Ishikawa (cell line): Measurements from ENCODE around the gene FAM229B.

Experiments used
- CEBPB ChIP-seq: IDR thresholded peaks from 2 replicates; pipeline ENCODE4 v1.6.1; 2012
- CREB1 ChIP-seq: IDR thresholded peaks from 2 replicates; pipeline ENCODE4 v1.6.1; 2012; ENCODE audit warnings: low read depth
- EGR1 ChIP-seq: IDR thresholded peaks from 2 replicates; pipeline ENCODE4 v1.6.1; 2012
- EP300 ChIP-seq: IDR thresholded peaks from 2 replicates; pipeline ENCODE4 v1.6.1; 2012; ENCODE audit warnings: borderline replicate concordance
- FOXM1 ChIP-seq: IDR thresholded peaks from 2 replicates; pipeline ENCODE4 v1.6.1; 2012; ENCODE audit warnings: low read depth, borderline replicate concordance
- NFIC ChIP-seq: IDR thresholded peaks from 2 replicates; pipeline ENCODE4 v1.6.1; 2012
- RAD21 ChIP-seq: IDR thresholded peaks from 2 replicates; pipeline ENCODE4 v1.6.1; 2012; ENCODE audit warnings: low read depth
- TAF1 ChIP-seq: IDR thresholded peaks from 2 replicates; pipeline ENCODE4 v1.6.1; 2012; ENCODE audit warnings: low read depth, mild to moderate bottlenecking
- TCF12 ChIP-seq: IDR thresholded peaks from 2 replicates; pipeline ENCODE4 v1.6.1; 2012; ENCODE audit warnings: low read depth
- TEAD4 ChIP-seq: IDR thresholded peaks from 2 replicates; pipeline ENCODE4 v1.6.1; 2012
- YY1 ChIP-seq: IDR thresholded peaks from 2 replicates; pipeline ENCODE4 v1.6.1; 2012; ENCODE audit warnings: low read depth
- ZBTB7A ChIP-seq: IDR thresholded peaks from 2 replicates; pipeline ENCODE4 v1.6.1; 2012; ENCODE audit warnings: low read depth
- TF ChIP-seq, protein P1 (sequence below): IDR thresholded peaks from 2 replicates; pipeline ENCODE4 v1.6.1; 2012; ENCODE audit warnings: low read depth, mild to moderate bottlenecking
- TF ChIP-seq, protein P2 (sequence below): IDR thresholded peaks from 2 replicates; pipeline ENCODE4 v1.6.1; 2012
- TF ChIP-seq, protein P3 (sequence below): IDR thresholded peaks from 2 replicates; pipeline ENCODE4 v1.6.1; 2012

The FAM229B gene

DNA sequence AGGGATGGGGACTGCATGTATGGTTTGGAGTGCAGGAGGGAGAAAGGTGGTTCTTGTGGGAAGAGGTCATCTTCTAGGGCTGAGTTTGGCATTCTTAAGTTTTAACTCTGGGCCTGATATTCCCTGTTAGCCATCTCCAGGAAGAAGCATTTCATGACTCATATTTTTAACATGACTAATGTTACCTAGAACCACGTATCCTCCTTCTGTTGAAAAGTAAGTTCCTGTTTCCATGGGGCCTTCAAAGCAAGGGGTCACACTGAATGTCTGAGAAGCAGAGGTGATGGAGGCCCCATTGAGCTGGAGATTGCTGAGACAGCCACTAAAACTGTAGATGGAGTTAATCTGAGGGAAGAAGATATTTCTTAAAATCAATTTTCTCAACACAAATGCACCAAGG, 30.2 kb downstream of the FAM229B start:
- TF ChIP-seq FOXM1 = no peak
- no peak for TF ChIP-seq CEBPB
- no peak for TF ChIP-seq ZBTB7A
- TF ChIP-seq, protein P1, sequence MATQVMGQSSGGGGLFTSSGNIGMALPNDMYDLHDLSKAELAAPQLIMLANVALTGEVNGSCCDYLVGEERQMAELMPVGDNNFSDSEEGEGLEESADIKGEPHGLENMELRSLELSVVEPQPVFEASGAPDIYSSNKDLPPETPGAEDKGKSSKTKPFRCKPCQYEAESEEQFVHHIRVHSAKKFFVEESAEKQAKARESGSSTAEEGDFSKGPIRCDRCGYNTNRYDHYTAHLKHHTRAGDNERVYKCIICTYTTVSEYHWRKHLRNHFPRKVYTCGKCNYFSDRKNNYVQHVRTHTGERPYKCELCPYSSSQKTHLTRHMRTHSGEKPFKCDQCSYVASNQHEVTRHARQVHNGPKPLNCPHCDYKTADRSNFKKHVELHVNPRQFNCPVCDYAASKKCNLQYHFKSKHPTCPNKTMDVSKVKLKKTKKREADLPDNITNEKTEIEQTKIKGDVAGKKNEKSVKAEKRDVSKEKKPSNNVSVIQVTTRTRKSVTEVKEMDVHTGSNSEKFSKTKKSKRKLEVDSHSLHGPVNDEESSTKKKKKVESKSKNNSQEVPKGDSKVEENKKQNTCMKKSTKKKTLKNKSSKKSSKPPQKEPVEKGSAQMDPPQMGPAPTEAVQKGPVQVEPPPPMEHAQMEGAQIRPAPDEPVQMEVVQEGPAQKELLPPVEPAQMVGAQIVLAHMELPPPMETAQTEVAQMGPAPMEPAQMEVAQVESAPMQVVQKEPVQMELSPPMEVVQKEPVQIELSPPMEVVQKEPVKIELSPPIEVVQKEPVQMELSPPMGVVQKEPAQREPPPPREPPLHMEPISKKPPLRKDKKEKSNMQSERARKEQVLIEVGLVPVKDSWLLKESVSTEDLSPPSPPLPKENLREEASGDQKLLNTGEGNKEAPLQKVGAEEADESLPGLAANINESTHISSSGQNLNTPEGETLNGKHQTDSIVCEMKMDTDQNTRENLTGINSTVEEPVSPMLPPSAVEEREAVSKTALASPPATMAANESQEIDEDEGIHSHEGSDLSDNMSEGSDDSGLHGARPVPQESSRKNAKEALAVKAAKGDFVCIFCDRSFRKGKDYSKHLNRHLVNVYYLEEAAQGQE = no peak
- TF ChIP-seq EGR1 = no peak
- TF ChIP-seq, protein P2, sequence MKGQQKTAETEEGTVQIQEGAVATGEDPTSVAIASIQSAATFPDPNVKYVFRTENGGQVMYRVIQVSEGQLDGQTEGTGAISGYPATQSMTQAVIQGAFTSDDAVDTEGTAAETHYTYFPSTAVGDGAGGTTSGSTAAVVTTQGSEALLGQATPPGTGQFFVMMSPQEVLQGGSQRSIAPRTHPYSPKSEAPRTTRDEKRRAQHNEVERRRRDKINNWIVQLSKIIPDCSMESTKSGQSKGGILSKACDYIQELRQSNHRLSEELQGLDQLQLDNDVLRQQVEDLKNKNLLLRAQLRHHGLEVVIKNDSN = no peak
- TF ChIP-seq YY1 = no peak
- no peak for TF ChIP-seq NFIC
- no peak for TF ChIP-seq TAF1
- no peak for TF ChIP-seq TEAD4
- no peak for TF ChIP-seq TCF12
- no peak for TF ChIP-seq CREB1
- TF ChIP-seq, protein P3, sequence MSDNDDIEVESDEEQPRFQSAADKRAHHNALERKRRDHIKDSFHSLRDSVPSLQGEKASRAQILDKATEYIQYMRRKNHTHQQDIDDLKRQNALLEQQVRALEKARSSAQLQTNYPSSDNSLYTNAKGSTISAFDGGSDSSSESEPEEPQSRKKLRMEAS = no peak

- no peak for TF ChIP-seq CREB1
- no peak for TF ChIP-seq RAD21
- TF ChIP-seq, protein P1 = no peak
- no peak for TF ChIP-seq EGR1
- no peak for TF ChIP-seq CEBPB
- no peak for TF ChIP-seq EP300
- TF ChIP-seq, protein P2 = no peak
- no peak for TF ChIP-seq TCF12
- TF ChIP-seq NFIC = no peak
- TF ChIP-seq TAF1 = no peak
- TF ChIP-seq ZBTB7A = no peak
- TF ChIP-seq FOXM1 = no peak
- TF ChIP-seq, protein P3 = no peak
- TF ChIP-seq YY1 = no peak
- TF ChIP-seq TEAD4 = no peak
These were observed 30.6 kb downstream of the FAM229B start for GRCh38 chr6:112118034-112118433.

GRCh38 chr6:112122756-112123155, 35.4 kb downstream of the FAM229B start:
- TF ChIP-seq FOXM1 (no peak), NFIC (no peak), TEAD4 (no peak), EP300 (no peak), TCF12 (no peak), TAF1 (no peak), EGR1 (no peak), CEBPB (no peak), ZBTB7A (no peak), YY1 (no peak)
- TF ChIP-seq, protein P3 = no peak

- TF ChIP-seq RAD21 (no peak), ZBTB7A (no peak), TAF1 (no peak), CEBPB (no peak), TEAD4 (no peak), EP300 (no peak)
- TF ChIP-seq, protein P3 = no peak
- TF ChIP-seq, protein P1 = no peak
These were observed 36.6 kb downstream of the FAM229B start for GRCh38 chr6:112123982-112124381.
